HG02970 (cell line): Measurements from ENCODE around the gene BHLHE23.
A peak's percentile ranks its signal among the peaks of the same experiment; 100 is the strongest.

Experiments used
- ATAC-seq: cut with Tn5 transposase; IDR thresholded peaks from one replicate; pipeline ENCODE4 v1.9.1; 2021; ENCODE audit warnings: mild to moderate bottlenecking, moderate library complexity, moderate number of reproducible peaks; ENCODE audit not compliant: unreplicated experiment, low FRiP score

The BHLHE23 gene

DNA sequence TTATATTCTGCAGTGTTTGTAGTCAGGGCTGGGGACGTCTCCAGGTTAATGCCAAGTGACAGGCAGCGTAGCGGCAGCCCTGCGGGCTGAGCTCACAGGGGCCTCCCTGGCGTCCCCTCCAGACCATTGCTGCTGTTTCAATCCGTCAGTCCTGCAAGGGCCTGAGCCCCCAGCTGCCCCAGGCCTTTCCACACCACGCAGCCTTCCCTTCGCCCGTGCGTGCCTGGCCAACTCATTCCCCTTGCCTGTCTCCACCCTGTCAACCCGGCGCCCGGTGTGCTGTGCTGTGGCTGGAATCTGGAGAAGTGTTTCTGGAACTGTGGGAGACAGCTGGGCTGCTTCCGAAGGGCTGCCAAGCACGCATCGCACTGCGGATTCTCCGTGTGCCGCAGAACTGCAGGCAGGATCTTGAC lies 11.9 kb downstream of the BHLHE23 start:
- ATAC-seq = no peak

DNA sequence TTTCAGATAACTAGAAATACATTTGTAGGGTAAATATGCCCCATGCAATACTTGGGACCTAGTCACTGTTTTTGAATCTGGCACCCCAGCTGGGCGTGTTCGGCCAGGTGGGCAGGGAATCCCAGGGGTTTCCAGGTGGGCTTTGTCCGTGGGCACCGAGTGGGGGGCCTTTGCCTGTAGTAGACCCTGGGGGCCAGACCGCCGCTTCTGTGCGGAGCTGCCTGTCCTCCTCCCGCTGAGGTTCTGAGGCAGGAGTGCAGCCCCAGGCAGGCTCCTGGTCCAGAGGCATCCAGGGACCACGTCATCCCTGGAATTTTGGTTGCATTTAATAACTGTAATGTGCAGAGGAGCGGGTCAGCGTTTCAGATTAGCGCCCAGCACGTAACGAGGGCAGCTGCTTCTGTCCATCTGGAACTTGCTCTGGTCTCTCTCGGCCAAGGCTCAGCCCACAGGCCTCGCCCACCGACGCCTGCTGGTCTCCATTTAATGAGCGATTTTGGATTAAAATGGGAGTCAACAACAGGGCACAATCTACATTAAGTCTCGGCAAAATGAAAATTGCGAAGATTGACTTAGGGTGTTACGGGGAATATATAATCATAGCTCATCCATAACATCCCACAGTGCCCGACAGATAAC lies 12.8 kb downstream of the BHLHE23 start:
- no peak for ATAC-seq

DNA sequence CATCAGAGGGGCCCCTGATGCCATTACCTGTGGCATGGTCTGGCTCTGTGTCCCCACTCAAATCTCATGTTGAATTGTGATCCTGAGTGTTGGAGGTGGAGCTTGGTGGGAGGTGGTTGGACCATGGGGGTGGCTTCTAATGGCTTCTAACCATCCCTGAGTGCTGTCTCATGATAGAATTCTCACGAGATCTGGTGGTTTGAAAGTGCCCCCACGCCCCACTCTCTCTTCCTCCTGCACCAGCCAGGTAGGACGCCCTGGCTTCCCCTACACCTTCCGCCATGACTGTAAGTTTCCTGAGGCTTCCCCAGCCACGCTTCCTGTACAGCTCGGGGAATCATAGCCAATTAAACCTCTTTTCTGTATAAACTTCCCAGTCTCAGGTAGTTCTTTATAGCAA lies 14.9 kb downstream of the BHLHE23 start:
- ATAC-seq = no peak

- no peak for ATAC-seq
These were observed 15.5 kb downstream of the BHLHE23 start for GRCh38 chr20:62991196-62991807.

GRCh38 chr20:62990306-62990825 lies 16.4 kb downstream of the BHLHE23 start:
- no peak for ATAC-seq

DNA sequence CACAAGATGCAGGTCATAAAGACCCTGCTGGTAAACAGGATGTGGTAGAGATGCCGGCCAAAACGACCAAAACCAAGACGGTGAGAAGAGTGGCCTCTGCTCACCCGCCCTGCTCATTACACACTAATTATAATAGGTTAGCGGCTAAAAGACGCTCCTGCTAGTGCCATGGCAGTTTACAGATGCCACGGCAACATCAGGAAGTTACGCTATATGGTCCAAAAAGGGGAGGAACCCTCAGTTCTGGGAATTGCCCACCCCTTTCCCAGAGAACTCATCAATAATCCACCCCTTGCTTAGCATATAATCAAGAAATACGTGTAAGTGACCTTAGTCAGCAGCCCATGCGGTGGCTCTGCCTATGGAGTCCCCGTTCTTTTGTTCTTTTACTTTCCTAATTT lies 17.6 kb downstream of the BHLHE23 start:
- ATAC-seq = no peak

- no peak for ATAC-seq
These were observed 19.6 kb downstream of the BHLHE23 start for GRCh38 chr20:62987114-62987513.

DNA sequence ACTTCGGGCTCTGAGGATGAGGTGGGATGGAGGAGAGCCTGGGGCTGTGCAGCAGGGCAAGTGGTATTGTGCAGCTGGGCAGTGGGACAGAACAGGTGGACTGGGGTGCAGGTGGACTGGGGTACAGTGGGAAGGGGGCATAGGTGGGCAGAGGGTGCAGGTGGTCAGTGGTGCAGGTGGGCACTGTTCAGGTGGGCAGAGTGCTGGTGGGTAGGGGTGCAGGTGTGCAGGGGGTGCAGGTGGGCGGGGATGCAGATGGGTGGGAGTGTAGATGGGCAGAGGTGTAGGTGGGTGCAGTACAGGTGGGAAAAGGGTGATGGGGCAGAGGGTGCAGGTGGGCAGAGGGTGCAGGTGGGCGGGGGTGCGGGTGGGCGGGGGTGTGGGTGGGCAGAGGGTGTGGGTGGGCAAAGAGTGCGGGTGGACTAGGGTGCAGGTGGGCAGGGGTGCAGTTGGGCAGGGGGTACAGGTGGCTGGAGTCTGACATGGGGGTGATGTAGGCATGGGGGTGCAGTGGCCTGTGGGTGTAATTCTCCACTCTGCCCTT lies 20.4 kb downstream of the BHLHE23 start:
- no peak for ATAC-seq

DNA sequence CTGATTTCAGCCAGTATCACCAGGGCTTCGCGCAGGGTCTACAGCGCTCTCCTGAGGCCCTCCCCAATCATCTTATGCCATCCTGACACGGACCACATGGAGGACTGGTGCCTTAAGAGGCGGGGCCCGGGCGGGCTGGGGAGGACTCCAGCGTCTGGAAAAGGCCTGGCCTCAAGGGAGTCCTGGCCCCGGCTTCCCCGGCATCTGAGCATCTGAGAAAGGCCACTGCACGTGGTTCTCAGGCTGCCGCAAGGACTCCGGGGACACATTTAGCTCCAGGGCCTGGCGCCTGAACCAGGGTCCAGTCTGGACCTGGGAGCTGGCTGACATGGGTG lies 21.4 kb downstream of the BHLHE23 start:
- no peak for ATAC-seq

- no peak for ATAC-seq
These were observed 21.9 kb downstream of the BHLHE23 start for GRCh38 chr20:62984666-62985443.

GRCh38 chr20:62983210-62983609 lies 23.6 kb downstream of the BHLHE23 start:
- no peak for ATAC-seq

GRCh38 chr20:62982124-62983075 lies 24.4 kb downstream of the BHLHE23 start:
- ATAC-seq = no peak

DNA sequence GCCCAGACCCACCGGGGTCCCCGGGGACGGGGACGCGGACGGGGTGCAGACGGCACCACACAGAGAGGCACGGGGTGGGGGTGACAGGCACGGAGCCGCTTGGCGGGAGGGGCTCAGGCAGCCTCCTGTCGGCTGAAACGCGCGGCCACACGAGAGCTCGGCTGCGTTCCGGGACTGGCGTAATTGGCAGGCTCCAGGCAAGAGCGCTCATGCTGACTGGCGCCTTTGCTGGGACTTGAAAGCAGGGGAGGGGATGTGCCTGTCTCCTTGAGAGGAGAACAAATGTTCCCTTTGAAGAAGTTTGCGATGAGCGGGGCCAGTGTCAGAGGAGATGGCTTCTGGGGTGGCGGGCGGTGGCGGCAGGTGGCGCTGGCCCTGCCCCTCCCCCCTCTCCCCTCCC lies 25.8 kb downstream of the BHLHE23 start:
- ATAC-seq = no peak

DNA sequence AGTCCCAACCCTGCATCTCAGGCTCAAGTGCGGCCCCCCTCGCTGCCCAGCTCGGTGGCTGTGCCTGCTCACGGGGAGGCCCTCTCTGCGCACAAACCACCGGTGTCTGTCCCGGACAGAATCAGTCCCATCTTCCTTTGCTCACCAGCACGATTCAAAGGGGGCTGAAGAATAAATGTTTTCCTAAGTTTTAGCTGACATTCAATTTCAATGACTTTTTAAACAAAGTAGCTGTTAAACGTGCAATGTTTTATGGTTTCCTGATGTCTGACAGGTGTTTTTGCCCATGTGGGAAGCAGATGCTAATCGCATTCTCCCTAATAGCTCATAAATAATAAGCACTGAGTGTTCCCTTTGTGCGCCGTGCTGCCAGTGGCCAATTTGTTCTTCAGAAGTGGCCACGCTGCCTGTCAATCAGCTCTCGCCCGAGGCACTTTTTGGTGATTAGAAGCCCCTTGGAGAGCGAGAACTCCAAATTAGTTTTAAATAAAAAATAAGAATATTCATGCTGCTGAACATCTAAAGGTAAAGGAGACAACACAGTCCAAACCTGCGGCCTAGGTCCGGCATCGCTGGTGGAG lies 26.3 kb downstream of the BHLHE23 start:
- no peak for ATAC-seq

- ATAC-seq = no peak
These were observed 26.8 kb downstream of the BHLHE23 start for GRCh38 chr20:62979876-62980373.

GRCh38 chr20:62979310-62979709 lies 27.5 kb downstream of the BHLHE23 start:
- ATAC-seq = no peak

DNA sequence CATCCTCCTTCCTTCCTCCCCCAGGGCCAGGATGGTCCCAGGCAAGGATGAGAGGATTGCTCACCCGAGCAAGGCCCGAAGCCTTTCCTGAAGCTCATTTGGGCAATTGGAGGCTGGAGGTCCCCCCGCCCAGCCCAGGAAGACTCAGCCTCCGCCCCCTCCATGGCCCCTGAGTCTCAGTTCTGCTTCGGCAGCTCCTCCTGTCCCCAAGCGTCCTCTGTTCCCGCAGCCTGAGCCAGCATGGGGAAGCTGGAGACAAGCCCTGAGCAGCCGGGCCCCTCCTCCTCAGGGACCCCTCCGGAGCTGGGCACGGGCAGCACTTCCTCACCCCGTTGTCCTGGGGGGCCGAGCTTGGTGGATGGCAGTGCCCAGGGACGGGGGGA lies 28.2 kb downstream of the BHLHE23 start:
- peak; percentile 7 for ATAC-seq

DNA sequence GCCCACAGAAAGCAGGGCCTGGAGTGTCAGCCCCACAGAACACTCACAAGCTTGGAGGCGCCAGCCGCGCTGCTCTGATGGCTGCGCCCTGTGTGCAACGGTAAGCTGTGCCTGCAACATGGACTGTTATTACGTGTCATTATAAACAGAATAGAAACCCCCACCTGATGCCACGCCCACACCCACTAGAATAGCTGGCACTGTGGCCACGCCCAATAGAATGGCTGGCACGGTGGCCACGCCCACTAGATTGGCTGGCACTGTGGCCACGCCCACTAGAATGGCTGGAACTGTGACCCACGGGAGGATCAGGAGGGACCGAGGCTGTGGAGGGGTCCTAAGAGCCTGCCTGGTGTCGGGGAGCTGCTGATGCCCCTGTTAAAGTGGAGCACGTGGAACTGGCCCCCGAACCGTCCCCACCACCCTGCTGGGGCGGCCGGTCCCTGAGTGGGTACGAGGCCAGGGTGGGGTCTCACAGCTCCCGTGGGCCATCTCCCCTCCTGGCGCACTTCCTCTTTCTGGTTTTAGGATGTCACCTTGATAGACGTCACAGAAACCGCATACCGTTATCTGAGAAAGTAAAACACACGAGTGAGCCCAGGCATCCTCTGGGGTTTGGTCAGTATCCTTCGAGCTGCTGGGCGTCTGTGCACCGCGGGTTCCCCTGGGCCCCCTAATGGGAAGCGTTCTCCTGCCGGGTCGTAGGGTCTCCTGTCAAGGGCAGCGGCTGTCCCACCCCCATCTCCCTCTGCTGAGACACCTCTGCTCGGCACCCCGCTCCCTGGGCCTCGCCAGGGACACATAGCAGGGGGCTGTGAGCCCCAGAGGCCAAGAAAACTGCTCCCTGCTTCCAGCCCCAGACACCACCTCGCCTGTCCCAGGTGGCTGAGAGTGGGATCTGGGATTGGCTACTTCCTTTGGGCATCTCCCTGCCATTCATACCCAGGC lies 28.9 kb downstream of the BHLHE23 start:
- peak; percentile 58 for ATAC-seq

- ATAC-seq = no peak
These were observed 29.9 kb downstream of the BHLHE23 start for GRCh38 chr20:62976886-62977285.
